HG03196 (cell line): ENCODE results near the gene MAGED2.
"Not testable (repeated sequence)": the region's sequence is repeated elsewhere in the genome, so short reads cannot be mapped to it uniquely, and the experiment has no call there.

Experiments used
- ATAC-seq: cut with Tn5 transposase; IDR thresholded peaks from one replicate; pipeline ENCODE4 v1.9.1; 2021; ENCODE audit not compliant: unreplicated experiment

The MAGED2 gene

GRCh38 chrX:54818221-54818620 lies 10.7 kb downstream of the MAGED2 start:
- no peak for ATAC-seq

DNA sequence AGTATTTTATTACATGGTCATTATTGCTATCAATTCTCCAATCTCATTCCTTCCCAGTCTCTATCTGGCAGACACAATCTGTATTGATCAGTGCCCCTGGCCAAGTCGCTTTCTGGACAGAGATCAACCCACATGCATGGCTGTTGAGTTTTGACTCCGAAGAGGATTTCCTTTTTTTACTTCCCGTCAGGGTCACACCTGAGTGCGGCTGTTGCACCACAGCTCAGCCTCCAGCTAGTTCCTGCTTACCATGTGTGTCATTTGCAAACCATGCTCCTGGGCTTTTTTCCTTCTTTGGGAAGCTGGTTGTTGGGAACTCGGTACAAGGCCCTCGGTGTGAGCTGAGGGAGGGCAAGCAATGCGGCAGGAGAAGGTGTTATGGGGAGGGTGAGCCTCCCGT lies 11.7 kb downstream of the MAGED2 start:
- no peak for ATAC-seq

DNA sequence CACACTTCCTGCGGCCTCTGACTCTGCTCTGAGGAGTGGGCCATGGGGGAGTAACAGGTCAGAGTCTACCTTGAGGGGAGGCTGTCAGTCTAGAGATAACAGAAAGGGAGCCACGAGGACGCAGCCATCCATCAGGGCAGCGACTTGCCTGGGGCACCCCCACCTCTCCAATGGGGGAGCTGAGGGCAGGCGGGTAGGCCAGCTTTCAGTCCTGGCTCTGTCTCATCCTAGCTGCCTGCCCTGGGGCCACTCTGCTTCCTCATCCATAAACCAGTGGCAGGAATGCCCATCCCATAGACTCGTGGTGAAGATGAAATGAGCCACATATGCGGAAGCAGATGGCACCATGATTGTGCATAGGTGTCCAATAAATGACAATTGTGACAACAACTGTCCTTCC lies 13.2 kb downstream of the MAGED2 start:
- ATAC-seq: no peak

- ATAC-seq: no peak
Measured at GRCh38 chrX:54821310-54821709, 13.8 kb downstream of the MAGED2 start.

DNA sequence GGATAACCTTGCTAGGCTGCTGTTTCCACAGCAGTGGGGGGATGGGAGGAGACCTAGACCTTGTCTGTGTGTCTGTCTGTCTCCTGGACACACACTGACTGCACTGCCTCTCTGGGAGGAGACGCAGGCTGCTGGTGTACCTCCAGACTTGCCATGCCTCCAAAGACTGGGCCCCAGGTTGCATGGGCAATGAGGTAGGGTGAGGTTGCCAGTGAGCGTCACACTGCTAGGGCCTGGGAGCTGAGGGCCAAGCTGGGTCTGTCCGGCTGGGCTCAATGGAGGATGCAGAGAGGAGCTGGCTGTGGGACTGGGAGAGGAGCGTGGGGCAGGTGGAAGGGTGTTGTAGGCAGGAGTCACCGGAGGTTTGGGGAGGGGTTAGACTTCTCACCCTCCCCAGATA lies 16.6 kb downstream of the MAGED2 start:
- no peak for ATAC-seq

DNA sequence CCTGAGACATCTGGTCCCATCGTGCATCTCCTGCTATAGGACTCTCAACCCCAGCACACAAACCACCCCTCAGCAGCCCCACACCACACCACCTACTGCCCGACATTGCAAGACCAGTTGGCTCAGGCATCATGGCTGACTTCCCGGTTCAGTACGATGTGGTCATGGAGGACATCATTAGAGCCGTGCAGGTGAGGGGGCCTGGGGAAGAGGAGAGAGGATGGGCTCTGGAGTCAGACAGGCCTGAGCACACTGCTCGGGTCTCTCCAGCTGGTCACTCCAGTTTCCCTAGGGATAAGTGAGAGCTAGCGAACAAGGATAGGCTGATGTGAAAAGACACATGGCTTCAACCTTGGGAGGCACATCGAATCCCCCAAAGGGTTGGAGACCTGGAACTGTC lies 17.2 kb downstream of the MAGED2 start:
- no peak for ATAC-seq

DNA sequence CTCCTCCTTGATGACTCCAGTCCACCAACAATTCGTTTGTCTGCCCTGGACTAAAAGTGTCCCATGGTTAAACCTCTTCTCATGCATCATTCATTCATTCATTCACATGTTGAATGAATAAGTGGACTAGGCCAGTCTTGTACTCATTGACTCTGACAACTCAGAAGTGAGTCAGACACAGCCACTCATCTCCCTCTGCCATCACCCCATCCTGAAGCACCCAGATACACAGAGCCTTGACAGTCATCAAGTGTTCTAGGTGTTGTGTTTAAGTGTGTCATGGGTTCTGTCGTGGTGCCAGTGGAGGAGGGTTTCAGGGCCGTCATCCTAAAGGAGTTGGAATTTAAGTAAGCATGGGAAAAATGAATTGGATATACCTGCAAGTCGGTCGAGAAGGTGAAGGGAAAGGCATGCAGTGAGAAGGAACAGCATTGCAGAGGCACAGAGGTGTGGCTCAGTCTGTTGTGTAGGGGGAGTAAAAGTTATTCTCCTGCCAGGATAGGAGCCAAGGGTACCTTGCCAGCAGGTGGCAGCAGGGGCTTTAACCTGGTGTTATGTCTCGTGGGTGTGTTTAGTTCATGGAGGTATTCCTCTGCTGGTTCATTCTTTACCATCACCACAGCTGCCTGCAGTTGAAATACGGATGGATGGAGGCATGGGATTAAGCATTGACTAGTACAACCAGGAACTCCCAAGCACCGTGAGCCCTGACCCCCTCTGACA lies 18.3 kb downstream of the MAGED2 start:
- no peak for ATAC-seq

GRCh38 chrX:54826598-54826997 lies 19.1 kb downstream of the MAGED2 start:
- no peak for ATAC-seq

GRCh38 chrX:54838583-54838982 lies 31.0 kb downstream of the MAGED2 start:
- no peak for ATAC-seq

DNA sequence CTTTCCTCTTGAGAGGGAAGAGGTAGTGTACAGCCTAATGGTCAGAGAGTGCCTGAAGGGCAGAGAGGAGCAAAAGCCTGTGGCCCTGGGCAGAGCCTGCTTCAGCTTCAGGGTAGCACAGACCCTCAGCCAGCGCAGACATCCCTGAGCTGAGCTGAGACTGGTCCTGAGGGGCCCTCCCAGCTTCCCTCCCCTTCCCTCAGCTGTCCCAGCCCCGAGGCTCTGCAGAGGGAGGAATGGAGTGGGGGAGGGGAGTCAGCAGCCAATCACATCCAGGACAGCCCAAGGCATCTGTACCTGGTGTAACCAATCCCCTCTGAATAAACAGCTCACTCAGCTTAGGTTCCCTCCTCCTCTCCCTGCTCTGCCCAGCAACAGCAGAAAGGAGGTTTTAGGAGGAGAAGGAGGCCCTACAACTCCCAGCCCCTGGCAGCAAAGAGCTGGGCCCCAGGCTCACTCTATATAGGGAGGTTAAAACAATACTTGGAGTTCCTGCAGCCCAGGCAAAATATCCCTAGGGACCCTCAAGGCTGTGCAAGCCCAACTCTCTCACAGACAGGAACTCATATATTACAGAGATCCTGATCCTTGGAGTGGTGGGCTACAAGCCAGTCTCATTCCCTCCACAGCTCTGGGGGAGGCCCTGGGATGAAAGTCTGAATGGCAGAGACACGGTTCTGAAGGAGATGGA lies 33.8 kb downstream of the MAGED2 start:
- not testable (repeated sequence) for ATAC-seq

GRCh38 chrX:54842607-54843006 lies 35.1 kb downstream of the MAGED2 start:
- ATAC-seq: no peak

DNA sequence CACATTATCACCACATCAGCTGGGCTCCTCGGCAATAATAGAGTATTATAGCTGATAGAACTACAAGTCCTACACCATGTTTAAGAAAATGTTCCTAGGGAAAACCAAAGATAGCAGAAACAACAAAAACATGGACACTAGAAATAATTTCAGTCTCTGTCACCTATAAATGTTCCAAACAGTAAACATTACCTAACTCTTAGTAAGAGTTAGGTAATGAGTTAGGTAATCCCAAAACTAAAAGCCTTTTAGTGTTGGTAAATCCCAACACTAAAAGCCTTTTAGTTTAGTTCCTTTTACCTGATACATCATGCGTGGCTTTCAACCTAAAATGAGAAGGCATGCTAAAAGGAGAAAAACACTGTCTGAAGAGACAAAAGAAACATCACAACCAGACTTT lies 35.5 kb downstream of the MAGED2 start:
- ATAC-seq: no peak

- not testable (repeated sequence) for ATAC-seq
Measured at GRCh38 chrX:54847700-54848099, 40.2 kb downstream of the MAGED2 start.

DNA sequence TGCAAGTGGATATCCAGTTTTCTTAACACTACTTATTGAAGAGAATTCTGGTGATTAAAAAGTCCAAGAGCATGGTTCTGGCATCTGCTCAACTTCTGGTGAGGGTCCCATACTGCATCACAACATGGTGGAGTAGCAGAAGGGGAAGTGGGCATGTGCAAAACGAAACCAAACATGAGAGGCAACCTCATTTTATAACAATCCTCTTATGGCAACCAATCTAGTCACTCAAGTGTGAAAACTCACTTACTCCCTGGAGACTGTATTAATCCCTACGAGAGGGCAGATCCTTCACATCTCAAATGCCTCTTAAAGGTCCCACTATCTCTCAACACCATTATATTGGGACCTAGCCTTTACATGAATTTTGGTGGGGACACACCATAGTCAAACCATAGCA lies 57.7 kb downstream of the MAGED2 start:
- no peak for ATAC-seq
